Calu3 (cell line): ENCODE data around the gene GAMT. TPM values are rescaled to one million over a fixed set of nuclear protein-coding genes. Genes with fewer than 3 reads are reported as not detected.

ENCODE experiments used
- BruUV-seq: library from RNA; stranded (reverse); fragments of 400-500 nt; replicated peaks from 2 replicates; lab custom pipeline; 2021; lab: Mats Ljungman, UMichigan
- CTCF ChIA-PET: fragments of 300-600 bp; sonication (Branson Sonifier 250); formaldehyde crosslinking; loops from one replicate; lab custom pipeline; 2022; ENCODE audit warnings: antibody characterized with exemption; lab: Charles Lee
- DNase-seq: peaks from one replicate; pipeline ENCODE4 v3.0.0; 2022
- H3K27ac Mint-ChIP-seq: one replicate; pipeline ENCODE4 v1.8.0; 2022; ENCODE audit warnings: mixed read lengths; ENCODE audit not compliant: unreplicated experiment
- H3K27me3 Mint-ChIP-seq: one replicate; pipeline ENCODE4 v1.8.0; 2022; ENCODE audit warnings: mixed read lengths; ENCODE audit not compliant: unreplicated experiment
- H3K36me3 Mint-ChIP-seq: one replicate; pipeline ENCODE4 v1.8.0; 2022; ENCODE audit warnings: mild to moderate bottlenecking, moderate library complexity, mixed read lengths; ENCODE audit not compliant: insufficient read depth, unreplicated experiment
- H3K4me1 Mint-ChIP-seq: one replicate; pipeline ENCODE4 v1.8.0; 2022; ENCODE audit warnings: mild to moderate bottlenecking, low read depth, mixed read lengths; ENCODE audit not compliant: unreplicated experiment
- H3K4me3 Mint-ChIP-seq: one replicate; pipeline ENCODE4 v1.8.0; 2022; ENCODE audit warnings: mild to moderate bottlenecking, low read depth, moderate library complexity, mixed read lengths; ENCODE audit not compliant: unreplicated experiment
- H3K9me3 Mint-ChIP-seq: one replicate; pipeline ENCODE4 v1.8.0; 2022; ENCODE audit warnings: low read depth, mixed read lengths; ENCODE audit not compliant: unreplicated experiment
- CTCF ChIP-seq: fragments of 200-600 bp; IDR thresholded peaks from one replicate; pipeline ENCODE4 v1.8.0; 2022; ENCODE audit warnings: antibody characterized with exemption; ENCODE audit not compliant: unreplicated experiment
- intact Hi-C: fragments of 100-400 bp; cut with micrococcal nuclease; formaldehyde crosslinking; loops from one replicate; pipeline ENCODE4 v1.10.0; 2022; ENCODE audit not compliant: unreplicated experiment
- total RNA-seq: library from RNA; stranded (reverse); gene quantifications from 2 replicates; pipeline ENCODE4 v1.2.3, GENCODE V29; 2022

The GAMT gene
- total RNA-seq, 1 experiment from 2014 or later: 14.3 TPM

GRCh38 chr19:1426736-1427135 lies 25.4 kb upstream of the GAMT start:
- no peak overlapping the region for H3K27ac Mint-ChIP-seq
- CTCF ChIA-PET: no interaction called here
- H3K36me3 Mint-ChIP-seq: peaks cover 44% of the 10 kb centered on the region
- TF ChIP-seq CTCF: no peak
- no TSS peak for BruUV-seq
- H3K27me3 Mint-ChIP-seq: no peaks in the 10 kb centered on the region
- H3K4me3 Mint-ChIP-seq: no peak overlapping the region
- no peak for DNase-seq
- intact Hi-C loops: no loop called here
- H3K4me1 Mint-ChIP-seq: no peaks in the 10 kb centered on the region
- no peaks in the 10 kb centered on the region for H3K9me3 Mint-ChIP-seq

GRCh38 chr19:1425902-1426301 lies 24.6 kb upstream of the GAMT start:
- Mint-ChIP-seq H3K27me3 (no peaks in the 10 kb centered on the region), H3K27ac (no peak overlapping the region), H3K4me1 (no peaks in the 10 kb centered on the region), H3K4me3 (no peak overlapping the region), H3K36me3 (peaks cover 42% of the 10 kb centered on the region), H3K9me3 (no peaks in the 10 kb centered on the region)
- TF ChIP-seq CTCF: no peak
- no TSS peak for BruUV-seq
- DNase-seq: no peak
- intact Hi-C loops: no loop called here
- CTCF ChIA-PET: no interaction called here

- no peaks in the 10 kb centered on the region for H3K4me1 Mint-ChIP-seq
- TF ChIP-seq CTCF: no peak
- no peak overlapping the region for H3K27ac Mint-ChIP-seq
- CTCF ChIA-PET: no interaction called here
- no peaks in the 10 kb centered on the region for H3K9me3 Mint-ChIP-seq
- no peaks in the 10 kb centered on the region for H3K27me3 Mint-ChIP-seq
- intact Hi-C loops: no loop called here
- no peak for DNase-seq
- BruUV-seq: no TSS peak
- peaks cover 42% of the 10 kb centered on the region for H3K36me3 Mint-ChIP-seq
- no peak overlapping the region for H3K4me3 Mint-ChIP-seq
Observed at GRCh38 chr19:1425102-1425837, 23.9 kb upstream of the GAMT start.

- Mint-ChIP-seq H3K9me3 (no peaks in the 10 kb centered on the region), H3K27ac (no peak overlapping the region), H3K4me3 (no peak overlapping the region), H3K4me1 (no peaks in the 10 kb centered on the region), H3K27me3 (no peaks in the 10 kb centered on the region), H3K36me3 (peaks cover 47% of the 10 kb centered on the region)
- intact Hi-C loops: no loop called here
- BruUV-seq: no TSS peak
- no peak for TF ChIP-seq CTCF
- CTCF ChIA-PET: no interaction called here
- no peak for DNase-seq
Observed at GRCh38 chr19:1424192-1424955, 23.0 kb upstream of the GAMT start.
